Measurements from ENCODE around the gene PRKCA. TPM values are rescaled to one million over a fixed set of nuclear protein-coding genes. Genes with fewer than 3 reads are reported as not detected.

PRKCA gene
- total RNA-seq, 4 donors from 2014 or later = 55.8 to 90.7 (median 66.7) TPM

- Histone ChIP-seq H3K27me3 (no peaks in the 10 kb centered on the region), H3K4me1 (peaks cover 0 to 80% (median 58%) of the 10 kb centered on the region in 4 donors), H3K36me3 (no peaks in the 10 kb centered on the region), H3K9me3 (no peaks in the 10 kb centered on the region), H3K4me3 (no peak overlapping the region), H3K27ac (peak overlapping the region in 2 of 4 donors; percentile 73 to 88)
- 91 to 97% methylated on average over 1 of the region's 1 CpG for WGBS, 2 donors
- TF ChIP-seq POLR2A (IDR thresholded peaks at IDR 0.05) = no peak
- TF ChIP-seq CTCF (IDR thresholded peaks at IDR 0.05) = no peak
- TF ChIP-seq EP300 (IDR thresholded peaks at IDR 0.05) = no peak
- no peak for DNase-seq (ENCODE audit: low spot score in 2 of 2)
Measured at GRCh38 chr17:66465701-66466100, 163.3 kb downstream of the PRKCA start.

DNA sequence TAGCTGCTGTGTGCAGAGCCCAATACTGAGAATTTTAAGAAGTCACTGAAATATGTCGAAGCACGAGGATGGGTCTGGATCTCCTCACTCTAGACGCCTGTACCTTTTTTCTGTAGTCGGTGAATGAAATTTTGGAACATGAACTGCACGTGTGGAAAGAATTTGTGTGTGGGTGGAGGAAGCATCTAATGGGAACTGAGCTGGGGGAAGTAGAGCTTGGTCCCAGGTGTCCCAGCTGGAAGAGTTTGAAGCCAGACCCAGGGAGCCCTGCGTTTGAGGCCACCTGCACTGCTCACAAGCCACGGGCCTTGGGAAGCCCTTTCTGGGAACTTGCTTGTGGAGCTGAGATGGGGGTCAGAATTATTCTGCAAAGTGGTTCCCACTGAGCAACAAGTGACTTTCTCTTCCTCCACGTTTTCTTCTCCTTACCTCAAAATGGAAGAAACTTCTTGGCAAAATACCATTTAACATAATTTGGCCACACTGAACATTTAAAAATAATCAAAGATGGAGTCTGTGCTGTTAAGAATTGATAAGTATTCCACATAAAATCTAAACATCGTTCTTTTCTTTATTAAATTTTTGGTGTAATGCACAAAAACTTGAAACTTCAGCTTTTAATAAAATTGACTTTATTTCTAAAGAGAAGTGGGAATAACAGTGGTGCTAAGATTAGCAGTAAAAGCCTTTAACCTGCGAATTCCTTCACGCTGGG, 163.8 kb downstream of the PRKCA start:
- no peaks in the 10 kb centered on the region for H3K36me3 ChIP-seq
- WGBS, 2 donors = 54 to 61% methylated on average over 11 of the region's 11 CpGs
- H3K27ac ChIP-seq = peak overlapping the region in 3 of 4 donors; percentile 38 to 88 (median 73)
- H3K4me3 ChIP-seq = peak overlapping the region in 1 of 4 donors; percentile 10
- H3K27me3 ChIP-seq = no peaks in the 10 kb centered on the region
- DNase-seq (ENCODE audit: low spot score in 2 of 2) = no peak
- TF ChIP-seq CTCF (IDR thresholded peaks at IDR 0.05) (no peak), POLR2A (IDR thresholded peaks at IDR 0.05) (no peak), EP300 (IDR thresholded peaks at IDR 0.05) (no peak)
- no peaks in the 10 kb centered on the region for H3K9me3 ChIP-seq
- H3K4me1 ChIP-seq = peaks cover 0 to 81% (median 60%) of the 10 kb centered on the region in 4 donors

- no peaks in the 10 kb centered on the region for H3K36me3 ChIP-seq
- TF ChIP-seq CTCF (IDR thresholded peaks at IDR 0.05) = no peak
- TF ChIP-seq EP300 (IDR thresholded peaks at IDR 0.05) = peak in 1 of 2 donors; percentile 71
- H3K9me3 ChIP-seq = no peaks in the 10 kb centered on the region
- no peaks in the 10 kb centered on the region for H3K27me3 ChIP-seq
- no peak for DNase-seq (ENCODE audit: low spot score in 2 of 2)
- H3K27ac ChIP-seq = peak overlapping the region in 3 of 4 donors; percentile 38 to 88 (median 73)
- peak overlapping the region in 1 of 4 donors; percentile 10 for H3K4me3 ChIP-seq
- H3K4me1 ChIP-seq = peaks cover 0 to 85% (median 58%) of the 10 kb centered on the region in 4 donors
- 10 to 12% methylated on average over 7 of the region's 7 CpGs for WGBS, 2 donors
Measured at GRCh38 chr17:66466840-66467367, 164.5 kb downstream of the PRKCA start.

GRCh38 chr17:66467766-66468165, 165.4 kb downstream of the PRKCA start:
- 75 to 79% methylated on average over 6 of the region's 6 CpGs for WGBS, 2 donors
- Histone ChIP-seq H3K27ac (peak overlapping the region in 2 of 4 donors; percentile 73 to 88), H3K4me1 (peaks cover 0 to 86% (median 54%) of the 10 kb centered on the region in 4 donors)

More at GRCh38 chr17:66467766-66468165, 165.4 kb downstream of the PRKCA start:
- TF ChIP-seq EP300 (IDR thresholded peaks at IDR 0.05) = no peak
- no peak for TF ChIP-seq CTCF (IDR thresholded peaks at IDR 0.05)
- TF ChIP-seq POLR2A (IDR thresholded peaks at IDR 0.05) = no peak
- no peak overlapping the region for H3K4me3 ChIP-seq
- no peaks in the 10 kb centered on the region for H3K9me3 ChIP-seq
- H3K36me3 ChIP-seq = no peaks in the 10 kb centered on the region
- DNase-seq (ENCODE audit: low spot score in 2 of 2) = no peak
- no peaks in the 10 kb centered on the region for H3K27me3 ChIP-seq
